GM12878 (cell line): Measurements from ENCODE around the gene PPL. TPM values are rescaled to one million over a fixed set of nuclear protein-coding genes. Genes with fewer than 3 reads are reported as not detected.

ENCODE experiments used
- DPF2 ChIP-seq: fragments of 450-650 bp; IDR thresholded peaks from 2 replicates; pipeline ENCODE4 v1.6.1; 2017; ENCODE audit warnings: mild to moderate bottlenecking
- ETV6 ChIP-seq, 2 experiments: fragments of 450-650 bp in 1 of 2; IDR thresholded peaks in 1 of 2; conservative IDR thresholded peaks in 1 of 2; 2 replicates each; pipeline ENCODE4 v1.6.1; 2014; ENCODE audit warnings: antibody characterized with exemption in 1 of 2, borderline replicate concordance in 1 of 2, low read depth in 1 of 2, mild to moderate bottlenecking in 1 of 2, moderate library complexity in 1 of 2
- IRF3 ChIP-seq: fragments of 450-650 bp; IDR thresholded peaks from 2 replicates; pipeline ENCODE4 v1.6.1; 2014; ENCODE audit warnings: mild to moderate bottlenecking
- MEF2B ChIP-seq: fragments of 450-650 bp; IDR thresholded peaks from 2 replicates; pipeline ENCODE4 v1.6.1; 2018; ENCODE audit warnings: mild to moderate bottlenecking, moderate library complexity; ENCODE audit not compliant: partially characterized antibody, poor library complexity, severe bottlenecking
- MLLT1 ChIP-seq: fragments of 450-650 bp; IDR thresholded peaks from 2 replicates; pipeline ENCODE4 v1.6.1; 2016; ENCODE audit warnings: mild to moderate bottlenecking
- SMC3 ChIP-seq: IDR thresholded peaks from 2 replicates; pipeline ENCODE4 v1.6.1; 2011; ENCODE audit warnings: low read length, improper control_type of control experiment, borderline replicate concordance
- TBL1XR1 ChIP-seq: IDR thresholded peaks from 2 replicates; pipeline ENCODE4 v1.6.1; 2012; ENCODE audit warnings: low read depth, low read length, improper control_type of control experiment
- TCF7 ChIP-seq: IDR thresholded peaks from 2 replicates; pipeline ENCODE4 v1.6.1; 2014; ENCODE audit warnings: antibody characterized with exemption, borderline replicate concordance
- YY1 ChIP-seq: IDR thresholded peaks from 2 replicates; pipeline ENCODE4 v1.6.1; 2011; ENCODE audit warnings: low read depth, mild to moderate bottlenecking, low read length
- polyA plus RNA-seq, 11 experiments: library from polyadenylated mRNA; depleted of rRNA in 4 of 11; unstranded in 6 of 11; stranded (reverse) in 5 of 11; fragments of >200 nt; fragmentation: Nextera tagmentation in 4 of 11; fragmentation: Illumina TruSeq in 1 of 11; extraction: Ambion mirVana in 4 of 11; extraction: Trizol in 1 of 11; gene quantifications; 1 replicate in 1 of 11; 2 replicates in 10 of 11; pipeline versions ENCODE4 v1.2.1 to v1.2.3, GENCODE V29; 2011 to 2016; ENCODE audit warnings: inconsistent platforms in 2 of 11, missing spikeins in 2 of 11, low read depth in 1 of 11
- total RNA-seq, 4 experiments: library from RNA; depleted of rRNA in 3 of 4; stranded (reverse); fragments of >200 nt in 3 of 4; fragmentation: Illumina TruSeq in 1 of 4; extraction: Trizol in 1 of 4; gene quantifications; 2 replicates each; pipeline versions ENCODE4 v1.2.1 to v1.2.3, GENCODE V29; 2013 to 2021

PPL gene
- total and polyA plus RNA-seq, 10 of the 15 experiments (the other 5 are each of a cell fraction or from before 2014, with no cell fraction given) = 0.03 to 0.47 (median 0.05) TPM; not detected in 2

GRCh38 chr16:4846901-4847773 is 89.8 kb downstream of the PPL start, which contains the start of the genes GLYR1 and UBN1 (continued):
- TF ChIP-seq SMC3 (no peak), MEF2B (peak; percentile 94), TCF7 (no peak), DPF2 (peak; percentile 60; the same call in 1 of the 2 replicates), YY1 (peak; percentile 96), MLLT1 (no peak), TBL1XR1 (no peak), ETV6 (conservative IDR thresholded peaks at IDR 0.05 in 1 of 2, IDR thresholded peaks at IDR 0.05 in 1 of 2; ENCODE audit: borderline replicate concordance in 1 of 2, low read depth in 1 of 2) (no peak), IRF3 (peak; percentile 90)
